Gastrocnemius medialis (tissue), 4 donors: ENCODE results near the gene NCAM2. TPM values are rescaled to one million over a fixed set of nuclear protein-coding genes. Genes with fewer than 3 reads are reported as not detected.

Source experiments
- ATAC-seq, 2 donors: fragments of 150-250 bp; one replicate each; pipeline ENCODE4 v1.9.1; 2016
- DNase-seq, 2 donors: peaks; one replicate each; pipeline ENCODE4 v3.0.0-alpha.2; 2019
- H3K27ac ChIP-seq, 4 donors: fragments of 200-600 bp; sonication (generic); 1 replicate in 1 of 4; 2 replicates in 3 of 4; pipeline ENCODE4 v1.5.1; 2016 to 2018; ENCODE audit warnings: mild to moderate bottlenecking in 2 of 4, moderate library complexity in 1 of 4
- H3K27me3 ChIP-seq, 3 donors: fragments of 200-600 bp; sonication (generic) in 2 of 3; 1 replicate in 1 of 3; 2 replicates in 2 of 3; pipeline versions ENCODE4 v1.5.1 to v1.6.0; 2016 to 2019; ENCODE audit warnings: mild to moderate bottlenecking in 1 of 3, moderate library complexity in 1 of 3
- H3K36me3 ChIP-seq, 2 donors: fragments of 200-600 bp; sonication (generic) in 1 of 2; one replicate each; pipeline ENCODE4 v1.5.1; 2017 to 2018
- H3K4me1 ChIP-seq, 2 donors: fragments of 200-600 bp; sonication (generic) in 1 of 2; one replicate each; pipeline ENCODE4 v1.5.1; 2016 to 2017; ENCODE audit warnings: mild to moderate bottlenecking in 2 of 2
- H3K4me3 ChIP-seq, 4 donors: fragments of 200-600 bp; sonication (generic) in 3 of 4; 1 replicate in 1 of 4; 2 replicates in 3 of 4; pipeline ENCODE4 v1.5.1; 2016 to 2019; ENCODE audit warnings: mild to moderate bottlenecking in 2 of 4
- H3K9me3 ChIP-seq, 3 donors: fragments of 200-600 bp; sonication (generic) in 2 of 3; 1 replicate in 1 of 3; 2 replicates in 2 of 3; pipeline ENCODE4 v1.5.1; 2016 to 2019
- CTCF ChIP-seq, 5 experiments: fragments of 450-650 bp in 3 of 5; fragments of 200-600 bp in 2 of 5; sonication (generic) in 2 of 5; IDR thresholded peaks in 4 of 5; conservative IDR thresholded peaks in 1 of 5; 1 replicate in 4 of 5; 2 replicates in 1 of 5; pipeline ENCODE4 v1.5.1; 2016 to 2019; ENCODE audit warnings: antibody characterized with exemption in 5 of 5, mild to moderate bottlenecking in 3 of 5, moderate library complexity in 3 of 5
- POLR2A ChIP-seq, 2 donors: fragments of 450-650 bp; IDR thresholded peaks; one replicate each; pipeline ENCODE4 v1.6.1; 2017; ENCODE audit warnings: antibody characterized with exemption in 2 of 2, mild to moderate bottlenecking in 2 of 2, moderate library complexity in 2 of 2
- in situ Hi-C, 4 donors: fragments of 200-750 bp; cut with MboI; loops; one replicate each; pipeline versions ENCODE4 v1.15.0 to v1.8.0; 2017; ENCODE audit warnings: low sequenced_read_pairs in 4 of 4
- intact Hi-C: fragments of 100-400 bp; cut with DNase I; formaldehyde crosslinking; loops from one replicate; pipeline ENCODE4 v1.15.1; 2023; ENCODE audit warnings: low total_unique reads
- total RNA-seq, 4 donors: library from RNA; depleted of rRNA; stranded (reverse); fragments of >200 nt; gene quantifications; one replicate each; pipeline versions ENCODE4 v1.1.0 to v1.2.3, GENCODE V29; 2016

Gene NCAM2
- total RNA-seq, 4 donors from 2014 or later: 0.07 to 1.9 (median 0.65) TPM

- DNase-seq: no peak
- no peaks in the 10 kb centered on the region for H3K9me3 ChIP-seq
- no peaks in the 10 kb centered on the region for H3K36me3 ChIP-seq
- no peak for ATAC-seq
- intact Hi-C loops (no loop called here), in situ Hi-C loops (no loop called here)
- H3K27me3 ChIP-seq: no peaks in the 10 kb centered on the region
- no peak for TF ChIP-seq CTCF (IDR thresholded peaks at IDR 0.05 in 4 of 5, conservative IDR thresholded peaks at IDR 0.05 in 1 of 5)
- no peak for TF ChIP-seq POLR2A (IDR thresholded peaks at IDR 0.05)
- H3K27ac ChIP-seq: no peak overlapping the region
- no peak overlapping the region for H3K4me3 ChIP-seq
- no peaks in the 10 kb centered on the region for H3K4me1 ChIP-seq
Measured at GRCh38 chr21:21188513-21189195, 190.4 kb downstream of the NCAM2 start.

GRCh38 chr21:21195417-21195943 lies 197.3 kb downstream of the NCAM2 start:
- in situ Hi-C loops (no loop called here), intact Hi-C loops (no loop called here)
- no peaks in the 10 kb centered on the region for H3K36me3 ChIP-seq
- no peaks in the 10 kb centered on the region for H3K27me3 ChIP-seq
- DNase-seq (no peak), ATAC-seq (no peak)
- no peak overlapping the region for H3K4me3 ChIP-seq
- no peaks in the 10 kb centered on the region for H3K9me3 ChIP-seq
- TF ChIP-seq POLR2A (IDR thresholded peaks at IDR 0.05): no peak
- no peak for TF ChIP-seq CTCF (IDR thresholded peaks at IDR 0.05 in 4 of 5, conservative IDR thresholded peaks at IDR 0.05 in 1 of 5)
- peaks cover 0 to 5% of the 10 kb centered on the region in 2 donors for H3K4me1 ChIP-seq
- no peak overlapping the region for H3K27ac ChIP-seq

DNA sequence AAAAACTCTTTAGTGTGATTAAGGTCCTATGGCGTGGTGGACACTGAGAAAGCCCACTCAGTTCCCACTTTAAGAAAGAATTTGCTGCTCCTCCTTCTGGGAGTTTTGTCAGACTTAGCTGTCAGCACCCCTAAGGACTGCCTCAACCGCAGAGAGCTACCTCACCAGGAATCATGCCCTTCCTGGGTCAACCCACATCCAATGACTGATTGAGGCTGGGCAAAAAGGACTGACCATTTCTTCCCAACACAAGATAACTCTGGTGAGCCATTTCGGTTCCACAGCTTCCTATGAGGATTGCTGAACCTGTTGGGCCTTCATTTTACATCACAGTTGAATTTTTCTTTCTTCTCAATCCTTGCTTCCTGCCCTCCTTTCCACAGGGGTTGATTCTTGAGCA lies 197.9 kb downstream of the NCAM2 start:
- Histone ChIP-seq H3K36me3 (no peaks in the 10 kb centered on the region), H3K27me3 (no peaks in the 10 kb centered on the region), H3K27ac (no peak overlapping the region), H3K4me1 (peaks cover 0 to 5% of the 10 kb centered on the region in 2 donors), H3K4me3 (no peak overlapping the region), H3K9me3 (no peaks in the 10 kb centered on the region)
- ATAC-seq (no peak), DNase-seq (no peak)
- intact Hi-C loops: no loop called here
- in situ Hi-C loops: no loop called here
- TF ChIP-seq CTCF (IDR thresholded peaks at IDR 0.05 in 4 of 5, conservative IDR thresholded peaks at IDR 0.05 in 1 of 5) (no peak), POLR2A (IDR thresholded peaks at IDR 0.05) (no peak)

DNA sequence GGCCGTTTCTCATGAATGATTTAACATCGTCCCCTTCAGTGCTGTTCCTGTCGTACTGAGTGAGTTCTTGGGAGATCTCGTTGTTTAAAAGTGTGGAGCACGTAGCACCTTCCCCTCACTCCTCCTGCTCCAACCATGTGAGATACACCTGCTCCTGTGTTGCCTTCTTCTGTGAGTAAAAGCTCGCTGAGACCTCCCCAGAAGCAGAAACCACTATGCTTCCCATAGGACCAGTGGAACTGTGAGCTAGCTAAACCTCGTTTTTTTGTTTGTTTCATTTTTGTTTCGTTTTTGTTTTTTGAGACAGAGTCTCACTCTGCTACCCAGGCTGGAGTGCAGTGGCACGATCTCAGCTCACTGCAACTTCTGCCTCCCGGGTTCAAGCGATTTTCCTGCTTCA lies 198.6 kb downstream of the NCAM2 start:
- ATAC-seq (no peak), DNase-seq (no peak)
- intact Hi-C loops: no loop called here
- Histone ChIP-seq H3K27ac (no peak overlapping the region), H3K9me3 (no peaks in the 10 kb centered on the region), H3K36me3 (no peaks in the 10 kb centered on the region), H3K4me3 (no peak overlapping the region), H3K4me1 (peaks cover 0 to 5% of the 10 kb centered on the region in 2 donors), H3K27me3 (no peaks in the 10 kb centered on the region)
- TF ChIP-seq CTCF (IDR thresholded peaks at IDR 0.05 in 4 of 5, conservative IDR thresholded peaks at IDR 0.05 in 1 of 5): no peak
- no peak for TF ChIP-seq POLR2A (IDR thresholded peaks at IDR 0.05)
- in situ Hi-C loops: no loop called here
